ENCODE measurements around the gene TP53TG5.
A peak's percentile ranks its signal among the peaks of the same experiment; 100 is the strongest.

The TP53TG5 gene

GRCh38 chr20:45378191-45378590, at the start of gene TP53TG5:
TP53TG5 (minus strand) TSS chr20:45378325; CDS start chr20:45378236, 89 bp downstream.
- no peaks in the 10 kb centered on the region for H3K27me3 ChIP-seq (ENCODE audit: low read depth, low read length)
- H3K27ac ChIP-seq (ENCODE audit: low read length), result no peak within 1 kb of the TSS
- H3K36me3 ChIP-seq (ENCODE audit: control insufficient read depth in 1 of 2, insufficient read depth in 2 of 2, low read length in 2 of 2), result peaks cover 0 to 4% of the 10 kb centered on the region in 2 donors
- no peak within 1 kb of the TSS for H3K4me3 ChIP-seq (ENCODE audit: low read depth in 1 of 2, low read length in 2 of 2)
- H3K4me1 ChIP-seq (ENCODE audit: control insufficient read depth in 1 of 2, insufficient read depth in 2 of 2, low read length in 2 of 2), result peaks cover 0 to 4% of the 10 kb centered on the region in 2 donors
- H3K9me3 ChIP-seq (ENCODE audit: control insufficient read depth in 1 of 2, low read length in 2 of 2), result no peaks in the 10 kb centered on the region

- Histone ChIP-seq H3K9me3 (ENCODE audit: control insufficient read depth in 1 of 2, low read length in 2 of 2) (no peaks in the 10 kb centered on the region), H3K27me3 (ENCODE audit: low read depth, low read length) (no peaks in the 10 kb centered on the region), H3K4me1 (ENCODE audit: control insufficient read depth in 1 of 2, insufficient read depth in 2 of 2, low read length in 2 of 2) (no peaks in the 10 kb centered on the region), H3K36me3 (ENCODE audit: control insufficient read depth in 1 of 2, insufficient read depth in 2 of 2, low read length in 2 of 2) (peaks cover 24 to 32% of the 10 kb centered on the region in 2 donors), H3K27ac (ENCODE audit: low read length) (no peak overlapping the region), H3K4me3 (ENCODE audit: low read depth in 1 of 2, low read length in 2 of 2) (no peak overlapping the region)
These were observed 49.4 kb upstream of the TP53TG5 start for GRCh38 chr20:45427236-45428149.

GRCh38 chr20:45426320-45427016, 48.3 kb upstream of the TP53TG5 start:
- Histone ChIP-seq H3K36me3 (ENCODE audit: control insufficient read depth in 1 of 2, insufficient read depth in 2 of 2, low read length in 2 of 2) (peaks cover 27 to 40% of the 10 kb centered on the region in 2 donors), H3K27ac (ENCODE audit: low read length) (no peak overlapping the region), H3K4me3 (ENCODE audit: low read depth in 1 of 2, low read length in 2 of 2) (no peak overlapping the region), H3K27me3 (ENCODE audit: low read depth, low read length) (no peaks in the 10 kb centered on the region), H3K4me1 (ENCODE audit: control insufficient read depth in 1 of 2, insufficient read depth in 2 of 2, low read length in 2 of 2) (no peaks in the 10 kb centered on the region), H3K9me3 (ENCODE audit: control insufficient read depth in 1 of 2, low read length in 2 of 2) (no peaks in the 10 kb centered on the region)

GRCh38 chr20:45425561-45425960, 47.4 kb upstream of the TP53TG5 start:
- H3K4me3 ChIP-seq (ENCODE audit: low read depth in 1 of 2, low read length in 2 of 2), result no peak overlapping the region
- no peaks in the 10 kb centered on the region for H3K9me3 ChIP-seq (ENCODE audit: control insufficient read depth in 1 of 2, low read length in 2 of 2)
- H3K27ac ChIP-seq (ENCODE audit: low read length), result no peak overlapping the region
- no peaks in the 10 kb centered on the region for H3K4me1 ChIP-seq (ENCODE audit: control insufficient read depth in 1 of 2, insufficient read depth in 2 of 2, low read length in 2 of 2)
- no peaks in the 10 kb centered on the region for H3K27me3 ChIP-seq (ENCODE audit: low read depth, low read length)
- peaks cover 36 to 49% of the 10 kb centered on the region in 2 donors for H3K36me3 ChIP-seq (ENCODE audit: control insufficient read depth in 1 of 2, insufficient read depth in 2 of 2, low read length in 2 of 2)

GRCh38 chr20:45423700-45424099, 45.6 kb upstream of the TP53TG5 start:
- Histone ChIP-seq H3K4me3 (ENCODE audit: low read depth in 1 of 2, low read length in 2 of 2) (no peak overlapping the region), H3K36me3 (ENCODE audit: control insufficient read depth in 1 of 2, insufficient read depth in 2 of 2, low read length in 2 of 2) (peaks cover 49 to 57% of the 10 kb centered on the region in 2 donors), H3K4me1 (ENCODE audit: control insufficient read depth in 1 of 2, insufficient read depth in 2 of 2, low read length in 2 of 2) (peaks cover 8 to 13% of the 10 kb centered on the region in 2 donors), H3K9me3 (ENCODE audit: control insufficient read depth in 1 of 2, low read length in 2 of 2) (no peaks in the 10 kb centered on the region), H3K27me3 (ENCODE audit: low read depth, low read length) (no peaks in the 10 kb centered on the region), H3K27ac (ENCODE audit: low read length) (no peak overlapping the region)

GRCh38 chr20:45420125-45420524, 42.0 kb upstream of the TP53TG5 start:
- Histone ChIP-seq H3K4me1 (ENCODE audit: control insufficient read depth in 1 of 2, insufficient read depth in 2 of 2, low read length in 2 of 2) (peaks cover 17 to 33% of the 10 kb centered on the region in 2 donors), H3K4me3 (ENCODE audit: low read depth in 1 of 2, low read length in 2 of 2) (no peak overlapping the region), H3K9me3 (ENCODE audit: control insufficient read depth in 1 of 2, low read length in 2 of 2) (no peaks in the 10 kb centered on the region), H3K27ac (ENCODE audit: low read length) (peak overlapping the region; percentile 82), H3K27me3 (ENCODE audit: low read depth, low read length) (no peaks in the 10 kb centered on the region), H3K36me3 (ENCODE audit: control insufficient read depth in 1 of 2, insufficient read depth in 2 of 2, low read length in 2 of 2) (peaks cover 41 to 49% of the 10 kb centered on the region in 2 donors)

- Histone ChIP-seq H3K36me3 (ENCODE audit: control insufficient read depth in 1 of 2, insufficient read depth in 2 of 2, low read length in 2 of 2) (peaks cover 37 to 44% of the 10 kb centered on the region in 2 donors), H3K9me3 (ENCODE audit: control insufficient read depth in 1 of 2, low read length in 2 of 2) (no peaks in the 10 kb centered on the region), H3K4me1 (ENCODE audit: control insufficient read depth in 1 of 2, insufficient read depth in 2 of 2, low read length in 2 of 2) (peaks cover 17 to 33% of the 10 kb centered on the region in 2 donors), H3K4me3 (ENCODE audit: low read depth in 1 of 2, low read length in 2 of 2) (no peak overlapping the region), H3K27me3 (ENCODE audit: low read depth, low read length) (no peaks in the 10 kb centered on the region), H3K27ac (ENCODE audit: low read length) (peak overlapping the region; percentile 82)
These were observed 41.3 kb upstream of the TP53TG5 start for GRCh38 chr20:45419188-45420091.

- Histone ChIP-seq H3K4me1 (ENCODE audit: control insufficient read depth in 1 of 2, insufficient read depth in 2 of 2, low read length in 2 of 2) (peaks cover 17 to 33% of the 10 kb centered on the region in 2 donors), H3K27ac (ENCODE audit: low read length) (peak overlapping the region; percentile 93), H3K9me3 (ENCODE audit: control insufficient read depth in 1 of 2, low read length in 2 of 2) (no peaks in the 10 kb centered on the region), H3K36me3 (ENCODE audit: control insufficient read depth in 1 of 2, insufficient read depth in 2 of 2, low read length in 2 of 2) (peaks cover 25 to 29% of the 10 kb centered on the region in 2 donors), H3K27me3 (ENCODE audit: low read depth, low read length) (no peaks in the 10 kb centered on the region), H3K4me3 (ENCODE audit: low read depth in 1 of 2, low read length in 2 of 2) (peak overlapping the region; percentile 91 to 93)
These were observed 38.8 kb upstream of the TP53TG5 start for GRCh38 chr20:45416917-45417316.

GRCh38 chr20:45415822-45416637, 37.9 kb upstream of the TP53TG5 start, which contains the start of gene PIGT:
PIGT (plus strand) TSS chr20:45416141; CDS start chr20:45416157, 16 bp downstream.
- H3K27ac ChIP-seq (ENCODE audit: low read length), result peak within 1 kb of the TSS; percentile 93
- H3K27me3 ChIP-seq (ENCODE audit: low read depth, low read length), result no peaks in the 10 kb centered on the region
- H3K9me3 ChIP-seq (ENCODE audit: control insufficient read depth in 1 of 2, low read length in 2 of 2), result no peaks in the 10 kb centered on the region
- peaks cover 18 to 29% of the 10 kb centered on the region in 2 donors for H3K36me3 ChIP-seq (ENCODE audit: control insufficient read depth in 1 of 2, insufficient read depth in 2 of 2, low read length in 2 of 2)
- H3K4me3 ChIP-seq (ENCODE audit: low read depth in 1 of 2, low read length in 2 of 2), result peak within 1 kb of the TSS; percentile 91 to 93
- H3K4me1 ChIP-seq (ENCODE audit: control insufficient read depth in 1 of 2, insufficient read depth in 2 of 2, low read length in 2 of 2), result peaks cover 17 to 33% of the 10 kb centered on the region in 2 donors

GRCh38 chr20:45413479-45413878, 35.4 kb upstream of the TP53TG5 start:
- Histone ChIP-seq H3K9me3 (ENCODE audit: control insufficient read depth in 1 of 2, low read length in 2 of 2) (no peaks in the 10 kb centered on the region), H3K36me3 (ENCODE audit: control insufficient read depth in 1 of 2, insufficient read depth in 2 of 2, low read length in 2 of 2) (peaks cover 21 to 37% of the 10 kb centered on the region in 2 donors), H3K4me3 (ENCODE audit: low read depth in 1 of 2, low read length in 2 of 2) (no peak overlapping the region), H3K27me3 (ENCODE audit: low read depth, low read length) (no peaks in the 10 kb centered on the region), H3K4me1 (ENCODE audit: control insufficient read depth in 1 of 2, insufficient read depth in 2 of 2, low read length in 2 of 2) (peaks cover 8 to 23% of the 10 kb centered on the region in 2 donors), H3K27ac (ENCODE audit: low read length) (no peak overlapping the region)

Data from muscle layer of duodenum (tissue), 2 donors.